Urinary bladder (tissue), 4 donors: ENCODE data around the gene ADAP1. TPM values are rescaled to one million over a fixed set of nuclear protein-coding genes. Genes with fewer than 3 reads are reported as not detected.
"Not testable (repeated sequence)": the region's sequence is repeated elsewhere in the genome, so short reads cannot be mapped to it uniquely, and the experiment has no call there.

ENCODE experiments used
- DNase-seq: peaks from one replicate; pipeline ENCODE4 v3.0.0-alpha.2; 2015; ENCODE audit errors: extremely low spot score
- H3K27ac ChIP-seq: one replicate; pipeline ENCODE4 v1.5.1; 2013; ENCODE audit warnings: low read depth, mild to moderate bottlenecking, moderate library complexity
- H3K36me3 ChIP-seq: one replicate; pipeline ENCODE4 v1.6.1; 2013; ENCODE audit warnings: mild to moderate bottlenecking, moderate library complexity; ENCODE audit not compliant: insufficient read depth
- H3K4me1 ChIP-seq: one replicate; pipeline ENCODE4 v1.6.1; 2013; ENCODE audit warnings: mild to moderate bottlenecking, moderate library complexity; ENCODE audit not compliant: insufficient read depth
- H3K4me3 ChIP-seq: one replicate; pipeline ENCODE4 v1.5.1; 2013; ENCODE audit warnings: low read depth, low read length
- WGBS: extraction: QIAGEN DNeasy Blood & Tissue Kit; methylation state at CpG from one replicate; pipeline ENCODE4 v1.1.7; 2013; 5-methylcytosine and 5-hydroxymethylcytosine counted together
- polyA plus RNA-seq: library from polyadenylated mRNA; stranded (reverse); fragments of 200-250 nt; gene quantifications from one replicate; pipeline ENCODE4 v1.2.3, GENCODE V29; 2013
- total RNA-seq: library from RNA; depleted of rRNA; stranded (reverse); fragments of >200 nt; gene quantifications from one replicate; pipeline ENCODE4 v1.2.3, GENCODE V29; 2014
- donor health status: healthy with polysubstance abuse.
- donor health status: healthy.

The ADAP1 gene
- total and polyA plus RNA-seq, 2 donors = 11.7 to 13.7 TPM

GRCh38 chr7:962401-963081, 8.1 kb upstream of the ADAP1 start:
- WGBS = 88% methylated on average over 17 of the region's 17 CpGs
- no peaks in the 10 kb centered on the region for H3K4me1 ChIP-seq
- H3K4me3 ChIP-seq = no peak overlapping the region
- no peak overlapping the region for H3K27ac ChIP-seq
- H3K36me3 ChIP-seq = peaks cover under 1% of the 10 kb centered on the region
- DNase-seq = no peak

GRCh38 chr7:961546-962400, 7.3 kb upstream of the ADAP1 start:
- WGBS = 89% methylated on average over 37 of the region's 37 CpGs
- Histone ChIP-seq H3K4me1 (no peaks in the 10 kb centered on the region), H3K27ac (no peak overlapping the region), H3K36me3 (no peaks in the 10 kb centered on the region), H3K4me3 (no peak overlapping the region)
- no peak for DNase-seq

GRCh38 chr7:960972-961371, 6.5 kb upstream of the ADAP1 start:
- 54% methylated on average over 13 of the region's 13 CpGs for WGBS
- H3K4me1 ChIP-seq, DNase-seq, H3K27ac ChIP-seq, H3K4me3 ChIP-seq, H3K36me3 ChIP-seq: not testable (repeated sequence)

- Histone ChIP-seq H3K4me1 (no peaks in the 10 kb centered on the region), H3K27ac (no peak overlapping the region), H3K4me3 (no peak overlapping the region), H3K36me3 (no peaks in the 10 kb centered on the region)
- no peak for DNase-seq
- 62% methylated on average over 31 of the region's 31 CpGs for WGBS
Observed at GRCh38 chr7:960269-960871, 5.9 kb upstream of the ADAP1 start.

- H3K4me1 ChIP-seq, H3K36me3 ChIP-seq, H3K27ac ChIP-seq, DNase-seq, H3K4me3 ChIP-seq: not testable (repeated sequence)
- WGBS = 96% methylated on average over 10 of the region's 10 CpGs
Observed at GRCh38 chr7:959740-960139, 5.3 kb upstream of the ADAP1 start.

GRCh38 chr7:959271-959670, 4.8 kb upstream of the ADAP1 start:
- H3K27ac ChIP-seq = no peak overlapping the region
- no peaks in the 10 kb centered on the region for H3K36me3 ChIP-seq
- DNase-seq = no peak
- 85% methylated on average over 20 of the region's 20 CpGs for WGBS
- H3K4me1 ChIP-seq = no peaks in the 10 kb centered on the region
- H3K4me3 ChIP-seq = no peak overlapping the region

- Histone ChIP-seq H3K4me1 (no peaks in the 10 kb centered on the region), H3K27ac (no peak overlapping the region), H3K36me3 (no peaks in the 10 kb centered on the region), H3K4me3 (no peak overlapping the region)
- 80% methylated on average over 36 of the region's 36 CpGs for WGBS
- no peak for DNase-seq
Observed at GRCh38 chr7:958221-959200, 4.0 kb upstream of the ADAP1 start.

- WGBS = 71% methylated on average over 32 of the region's 32 CpGs
- no peak for DNase-seq
- H3K36me3 ChIP-seq = no peaks in the 10 kb centered on the region
- H3K27ac ChIP-seq = no peak overlapping the region
- no peak overlapping the region for H3K4me3 ChIP-seq
- no peaks in the 10 kb centered on the region for H3K4me1 ChIP-seq
Observed at GRCh38 chr7:957418-958220, 3.1 kb upstream of the ADAP1 start.

- Histone ChIP-seq H3K27ac (no peak overlapping the region), H3K36me3 (no peaks in the 10 kb centered on the region), H3K4me1 (no peaks in the 10 kb centered on the region), H3K4me3 (no peak overlapping the region)
- no peak for DNase-seq
- WGBS = 86% methylated on average over 10 of the region's 10 CpGs
Observed at GRCh38 chr7:956031-956430, 1.6 kb upstream of the ADAP1 start.

- 2% methylated on average over 68 of the region's 78 CpGs for WGBS
- no peak for DNase-seq
Observed at GRCh38 chr7:953547-954327, 743 bp downstream of the ADAP1 start.

GRCh38 chr7:952548-953441, 1.7 kb downstream of the ADAP1 start:
- no peaks in the 10 kb centered on the region for H3K36me3 ChIP-seq
- no peak overlapping the region for H3K4me3 ChIP-seq
- no peaks in the 10 kb centered on the region for H3K4me1 ChIP-seq
- no peak for DNase-seq
- 76% methylated on average over 20 of the region's 20 CpGs for WGBS
- no peak overlapping the region for H3K27ac ChIP-seq

More at GRCh38 chr7:953547-954327, 743 bp downstream of the ADAP1 start:
- no peak overlapping the region for H3K27ac ChIP-seq
- no peaks in the 10 kb centered on the region for H3K4me1 ChIP-seq
- no peaks in the 10 kb centered on the region for H3K36me3 ChIP-seq
- peak overlapping the region; percentile 68 for H3K4me3 ChIP-seq
